Stimulated activated CD4-positive, alpha-beta T cell treated with anti-CD3 and anti-CD28 coated beads, Interleukin-1b, Interleukin-23, amount 100 ng/mL, for 48 hours (primary cell): ENCODE measurements around the gene CSMD2.
"Not testable (repeated sequence)": the region's sequence is repeated elsewhere in the genome, so short reads cannot be mapped to it uniquely, and the experiment has no call there.

Source experiments
- DNase-seq: peaks from one replicate; pipeline ENCODE4 v3.0.0-alpha.2; 2020

CSMD2 gene

DNA sequence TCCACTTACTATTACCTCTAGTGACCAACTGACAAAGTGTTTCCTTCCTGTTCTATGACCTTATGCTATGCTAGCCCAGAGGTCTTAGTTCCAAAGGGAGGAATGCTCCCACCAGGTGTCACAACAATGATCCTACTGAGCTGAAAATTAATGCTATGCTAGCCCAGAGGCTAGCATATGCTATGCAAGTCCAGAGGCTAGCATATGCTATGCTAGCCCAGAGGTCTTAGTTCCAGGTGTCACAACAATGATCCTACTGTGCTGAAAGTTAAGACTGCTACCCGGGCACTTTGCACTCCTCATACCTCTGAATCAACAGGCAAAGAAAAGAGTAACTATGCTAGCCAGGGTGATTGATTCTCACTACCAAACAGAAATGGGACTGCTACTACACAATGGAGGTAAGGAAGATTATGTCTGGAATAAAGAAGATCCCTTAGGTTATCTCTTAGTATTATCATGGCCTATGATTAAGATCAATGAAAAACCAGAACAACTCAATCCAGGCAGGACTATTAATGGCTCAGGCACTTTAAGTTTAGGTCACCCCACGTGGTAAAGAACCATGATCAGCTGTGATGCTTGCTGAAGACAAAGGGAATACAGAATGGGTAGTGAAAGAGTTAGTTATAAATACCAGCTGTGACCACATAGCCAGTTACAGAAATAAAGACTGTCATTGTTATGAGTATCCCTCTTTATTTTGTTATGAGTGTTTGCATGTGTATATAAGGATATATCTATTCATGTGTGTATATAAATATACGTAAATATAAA is 114.1 kb downstream of the CSMD2 start:
- DNase-seq = no peak

DNA sequence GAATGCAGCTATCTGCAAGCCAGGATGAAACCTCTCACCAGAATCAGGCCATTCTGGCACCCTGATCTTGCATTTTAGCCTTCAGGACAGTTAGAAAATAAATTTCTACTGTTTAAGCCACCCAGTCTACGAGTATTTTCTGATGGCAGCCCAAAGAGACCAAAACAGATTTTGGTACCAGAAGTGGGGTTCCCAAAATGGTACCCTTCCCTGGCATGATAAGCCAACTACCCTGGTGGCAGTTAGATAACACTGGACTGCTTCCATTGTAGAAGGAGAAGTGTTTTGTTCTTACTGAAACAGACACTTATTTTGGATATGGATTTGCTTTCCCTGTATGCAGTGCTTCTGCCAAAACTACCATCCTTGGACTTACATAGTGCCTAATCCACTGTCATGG is 115.0 kb downstream of the CSMD2 start:
- no peak for DNase-seq

DNA sequence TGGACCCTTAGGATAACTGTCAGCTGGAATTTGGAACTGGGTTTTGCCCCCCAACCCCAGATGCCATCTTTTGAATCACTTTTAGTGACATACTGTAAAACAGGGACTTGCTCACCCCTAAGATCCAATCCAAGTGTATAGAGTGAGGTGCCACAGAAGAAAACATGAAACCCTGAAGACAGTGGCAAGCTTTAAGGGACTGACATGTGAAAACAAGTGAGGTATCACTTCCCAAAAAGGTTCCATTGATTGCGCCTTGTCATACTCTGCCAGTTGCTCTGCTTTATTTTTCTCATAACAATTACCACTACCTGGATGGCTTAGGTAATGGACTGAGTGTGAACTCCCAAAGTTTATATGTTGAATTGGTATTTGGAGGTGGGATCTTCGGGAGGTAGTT is 115.6 kb downstream of the CSMD2 start:
- no peak for DNase-seq

DNA sequence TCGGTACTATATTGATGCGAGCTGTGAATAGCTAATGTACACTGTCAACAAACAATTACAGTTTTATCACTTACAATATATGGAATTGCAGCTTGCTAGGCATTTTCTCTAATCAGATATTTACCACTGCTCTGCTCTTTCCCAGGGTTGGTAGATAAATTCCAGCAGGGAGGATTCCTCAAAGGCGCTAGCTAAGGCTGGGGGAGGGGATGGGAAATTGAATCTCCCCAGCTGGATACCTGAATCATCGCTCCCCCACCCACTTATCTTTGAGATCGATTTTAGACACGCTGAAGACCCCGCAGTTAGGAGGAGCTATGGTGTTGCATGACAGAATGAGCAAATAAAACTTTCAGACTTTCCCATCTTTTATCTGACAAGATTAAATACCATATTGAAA is 127.2 kb downstream of the CSMD2 start:
- no peak for DNase-seq

DNA sequence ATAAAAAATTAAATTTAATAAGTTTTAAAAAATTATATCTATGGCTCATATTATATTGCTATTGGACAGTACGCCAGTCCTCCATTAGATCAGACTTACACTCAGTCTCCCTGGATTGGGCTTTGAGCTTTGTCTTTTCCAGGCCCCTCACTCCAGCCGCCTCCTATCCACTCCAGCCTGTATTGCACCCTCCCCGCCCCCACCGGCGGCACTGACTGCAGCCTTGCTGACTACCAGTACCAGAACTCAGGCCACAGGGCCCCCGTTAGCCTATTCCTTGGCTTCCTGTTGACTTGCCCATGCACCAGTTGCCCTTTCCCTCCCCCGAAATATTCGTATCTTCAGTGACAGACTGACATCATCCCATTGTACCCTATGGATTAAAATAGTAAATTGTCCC is 127.9 kb downstream of the CSMD2 start:
- DNase-seq = no peak

DNA sequence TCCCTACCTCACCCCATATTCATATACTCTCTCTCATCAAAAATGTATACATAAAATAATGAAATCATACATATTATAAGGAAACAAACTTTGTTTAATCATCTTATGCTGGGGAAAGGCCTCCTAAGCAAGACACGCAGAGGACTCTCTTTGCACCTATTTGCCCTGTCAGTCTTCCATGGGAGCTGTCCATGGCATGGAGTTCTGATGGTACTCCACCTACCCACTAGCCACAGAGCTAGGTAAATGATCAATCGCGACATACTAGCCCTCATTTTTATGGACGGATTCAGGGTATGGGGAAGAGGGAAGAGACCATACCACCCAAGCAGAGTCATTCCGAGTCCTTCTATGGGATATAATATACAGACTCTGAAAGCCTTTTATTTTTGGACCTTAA is 131.0 kb downstream of the CSMD2 start:
- DNase-seq = no peak

DNA sequence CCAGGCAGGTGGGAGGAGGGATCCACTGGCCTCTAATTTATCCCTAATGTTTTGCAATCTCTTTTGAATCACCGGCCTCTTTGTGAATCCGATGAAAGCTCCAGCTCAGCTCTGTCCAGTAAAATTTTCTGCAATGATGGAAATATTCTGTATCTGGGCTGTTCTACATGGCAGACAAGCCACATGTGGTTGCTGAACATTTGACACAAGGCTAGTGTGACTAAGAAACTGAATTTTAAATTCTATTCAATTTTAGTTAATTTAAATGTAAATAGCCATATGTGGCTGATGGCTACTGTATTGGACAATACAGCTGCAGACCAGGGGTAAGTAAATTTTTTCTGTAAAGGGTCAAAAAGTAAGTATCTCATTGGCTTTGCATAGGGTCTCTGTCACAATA is 135.1 kb downstream of the CSMD2 start:
- DNase-seq = no peak

DNA sequence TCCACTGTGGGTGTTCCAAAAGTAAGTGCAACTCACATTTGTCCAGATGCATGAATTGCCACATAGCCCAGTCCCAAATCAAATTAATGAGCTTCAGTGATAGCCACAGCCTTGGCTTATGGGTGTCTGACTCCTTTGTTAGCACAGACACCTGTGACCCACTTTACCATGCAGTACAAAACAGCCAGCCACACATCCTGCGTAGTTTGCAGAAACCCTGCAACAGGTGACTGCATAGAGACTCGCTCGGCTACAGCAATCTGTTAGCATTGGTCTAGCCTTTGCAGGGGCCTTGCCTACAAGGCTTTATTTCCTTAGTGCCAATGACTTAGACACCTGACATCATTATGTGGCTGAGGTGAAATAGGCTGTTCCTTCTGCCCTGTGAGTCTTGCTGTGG is 135.5 kb downstream of the CSMD2 start:
- no peak for DNase-seq

DNA sequence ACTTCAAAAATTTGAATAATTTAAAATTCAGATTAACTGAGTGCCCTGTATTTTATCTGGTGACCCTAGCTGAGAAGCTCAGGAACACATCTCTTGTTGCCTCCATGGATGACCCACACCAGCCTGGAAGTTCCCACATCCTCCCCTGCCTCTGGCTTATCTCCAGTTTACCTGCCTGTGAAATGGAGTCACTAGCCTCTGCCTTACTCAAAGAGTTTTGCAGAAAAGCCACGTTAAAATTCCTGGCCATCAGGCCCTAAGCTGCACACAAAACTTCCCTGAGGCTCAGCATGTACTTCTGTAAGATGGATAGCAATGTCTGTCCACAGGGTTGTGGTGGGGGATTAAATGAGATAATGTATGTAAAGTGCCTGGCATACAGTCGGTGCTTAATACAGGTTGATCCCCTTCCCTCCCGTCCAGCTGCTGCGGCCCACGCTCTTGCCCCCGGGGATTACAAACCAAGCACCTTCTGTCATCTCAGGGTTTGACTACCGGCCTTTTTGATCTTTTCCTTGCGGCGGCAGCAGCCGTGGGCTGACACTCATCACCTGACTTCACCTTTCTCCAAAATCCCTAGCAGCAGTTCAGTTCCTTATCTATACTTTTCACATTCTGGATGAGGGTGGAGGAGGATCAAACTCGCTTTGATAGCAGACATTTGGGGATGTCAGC is 136.5 kb downstream of the CSMD2 start:
- no peak for DNase-seq

DNA sequence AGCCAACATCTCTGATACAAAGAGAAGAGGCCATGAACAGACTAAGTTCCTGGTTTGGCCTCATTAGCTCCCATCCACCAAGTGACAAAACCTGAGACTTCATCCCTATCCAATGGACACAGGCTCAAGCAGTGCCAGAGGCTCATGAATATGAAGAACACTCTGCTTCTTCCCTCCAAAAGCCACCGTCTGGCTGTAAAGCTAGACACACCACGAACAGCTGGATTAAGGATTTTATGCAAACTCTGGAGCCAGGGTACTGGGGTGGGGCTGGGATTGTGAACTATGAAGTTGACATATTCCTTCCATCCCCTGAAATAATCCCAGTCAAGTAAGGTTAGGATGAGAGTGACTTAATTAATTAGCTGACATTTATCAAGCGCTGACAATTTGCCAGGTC is 139.4 kb downstream of the CSMD2 start:
- no peak for DNase-seq

DNA sequence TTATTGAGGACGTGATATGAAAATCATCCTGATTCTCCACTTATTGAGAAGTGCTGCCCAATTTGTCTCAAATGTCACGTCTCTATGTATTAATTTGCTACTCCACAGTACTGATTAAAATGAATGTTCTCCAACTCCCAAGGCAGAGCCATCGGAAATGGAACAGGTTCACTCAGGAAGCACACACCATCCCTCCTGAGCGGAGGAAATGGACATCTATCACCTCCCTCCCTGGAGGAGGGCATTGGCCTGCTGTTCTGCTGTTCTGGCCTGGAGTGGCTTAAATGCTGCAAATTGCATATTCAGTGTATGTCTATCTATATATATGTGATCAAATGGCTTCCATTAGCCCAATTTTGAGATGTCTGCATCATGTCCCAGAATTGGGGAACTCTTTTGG is 140.5 kb downstream of the CSMD2 start:
- no peak for DNase-seq

DNA sequence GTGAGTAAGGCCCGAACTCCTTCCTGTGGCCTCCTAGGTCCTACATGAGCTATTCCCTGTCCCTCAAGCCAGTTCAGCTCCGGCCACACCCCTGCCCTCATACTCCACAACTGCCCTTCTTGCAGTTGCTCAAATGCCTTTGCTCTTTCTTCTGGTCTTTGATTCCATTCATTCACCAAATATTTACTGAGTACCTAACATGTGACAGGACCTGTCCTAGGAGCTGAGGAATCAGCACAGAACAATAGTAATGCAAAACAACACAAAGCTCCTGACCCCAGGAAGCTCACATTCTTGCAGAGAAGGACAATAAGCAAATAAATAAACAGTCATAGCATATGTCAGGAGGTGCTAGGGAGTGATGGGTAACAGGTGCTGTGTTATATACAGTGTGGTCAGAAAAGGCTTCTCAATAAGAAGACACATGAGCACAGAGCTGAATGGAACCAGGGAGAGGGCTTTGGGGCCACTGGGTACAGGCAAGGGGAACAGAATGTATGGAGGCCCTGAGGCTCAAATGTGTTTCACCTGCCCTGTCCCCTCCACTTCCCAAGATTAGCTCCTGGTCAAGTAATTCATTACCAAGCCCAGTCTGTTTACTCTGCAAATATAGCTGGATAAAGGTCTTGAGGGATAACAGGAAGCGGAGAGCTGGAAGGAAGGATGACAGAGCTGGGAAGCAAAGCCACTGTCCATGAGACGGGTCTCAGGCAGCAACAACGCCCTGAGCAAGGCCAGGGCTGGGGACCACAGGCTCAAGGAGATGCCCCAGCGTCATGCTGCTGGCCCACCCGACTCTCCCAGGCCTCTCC is 145.1 kb downstream of the CSMD2 start:
- DNase-seq = no peak

DNA sequence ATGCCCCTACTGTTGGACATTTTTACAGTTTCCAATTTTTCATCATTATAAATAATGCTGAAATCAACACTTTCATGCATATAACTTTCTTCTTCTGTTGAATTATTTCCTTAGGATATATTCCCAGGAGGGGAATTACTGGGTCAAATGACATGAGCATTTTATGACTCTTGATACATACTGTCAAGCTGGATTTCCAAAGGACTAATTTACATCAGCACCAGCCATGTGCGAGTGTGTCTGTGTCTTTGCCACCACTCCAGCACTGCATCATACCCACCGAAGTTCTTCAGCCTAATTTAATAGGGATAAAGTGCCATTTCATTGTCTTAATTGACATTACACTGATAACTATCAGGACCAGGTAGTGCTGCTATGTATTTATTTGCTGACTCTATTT is 146.7 kb downstream of the CSMD2 start:
- DNase-seq = no peak

DNA sequence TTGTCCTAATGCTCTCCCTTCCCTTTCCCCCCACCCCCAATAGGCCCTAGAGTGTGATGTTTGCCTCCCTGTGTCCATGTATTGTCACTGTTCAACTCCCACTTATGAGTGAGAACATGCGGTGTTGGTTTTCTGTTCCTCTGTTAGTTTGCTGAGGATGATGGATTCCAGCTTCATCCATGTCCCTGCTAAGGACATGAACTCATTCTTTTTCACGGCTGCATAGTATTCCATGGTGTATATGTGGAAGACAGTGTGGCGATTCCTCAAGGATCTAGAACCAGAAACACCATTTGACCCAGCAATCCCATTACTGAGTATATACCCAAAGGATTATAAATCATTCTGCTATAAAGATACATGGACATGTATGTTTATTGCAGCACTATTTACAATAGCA is 148.7 kb downstream of the CSMD2 start:
- not testable (repeated sequence) for DNase-seq

DNA sequence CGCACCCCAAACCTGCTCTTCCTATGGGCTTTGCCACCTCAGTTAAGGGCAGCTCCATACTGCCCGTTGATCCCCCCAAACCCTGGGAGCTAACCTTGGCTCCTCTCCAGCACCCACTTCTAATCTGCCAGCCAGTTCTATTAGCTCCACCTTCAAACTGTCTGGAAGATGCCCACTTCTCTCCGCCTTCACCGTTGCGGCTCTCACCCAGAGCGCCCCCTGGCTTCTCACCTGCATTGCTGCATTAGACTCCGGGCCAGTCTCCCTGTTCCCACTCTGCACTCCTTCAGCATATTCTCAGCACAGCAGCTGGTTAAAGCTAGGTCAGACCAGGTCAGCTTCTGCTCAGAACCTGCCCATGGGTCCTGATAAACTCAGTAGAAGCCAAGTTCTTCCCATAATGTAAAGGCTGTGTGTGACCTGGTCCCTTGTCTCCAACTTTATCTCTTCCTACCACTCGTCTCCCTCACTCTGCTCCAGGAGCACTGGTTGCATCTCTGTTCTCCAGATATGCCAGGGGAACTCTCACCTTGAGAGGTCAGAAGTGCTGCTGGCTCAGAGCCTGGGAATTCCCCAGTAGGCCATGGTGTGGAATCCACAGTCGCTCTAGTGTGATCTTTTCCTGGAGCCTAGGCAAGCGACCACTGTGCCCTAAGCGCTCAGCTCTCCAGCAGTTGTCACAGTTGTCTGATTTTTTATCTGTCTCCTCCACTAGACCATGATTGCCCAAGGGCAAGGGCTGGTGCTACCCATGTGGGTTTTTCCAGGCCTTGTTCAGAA is 150.9 kb downstream of the CSMD2 start:
- DNase-seq = no peak

DNA sequence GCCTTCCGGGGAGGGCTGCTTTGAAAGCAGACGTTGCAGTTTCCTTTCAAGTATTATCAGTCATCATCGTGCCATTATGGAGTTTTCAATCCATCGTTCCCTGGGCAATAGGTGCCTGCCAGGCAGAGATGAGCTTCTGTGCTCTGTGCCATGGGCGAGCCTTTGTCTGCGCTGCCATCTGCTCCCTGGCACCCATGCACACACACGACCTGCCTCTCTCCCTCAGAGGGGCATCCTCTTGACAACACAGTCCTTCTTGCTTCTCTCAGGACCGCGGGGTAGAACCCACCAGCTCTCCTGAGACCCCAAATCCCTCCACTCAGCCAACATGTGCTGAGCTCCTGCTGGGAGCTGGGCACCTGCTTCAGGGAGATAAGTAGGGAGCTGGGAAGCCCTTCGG is 151.9 kb downstream of the CSMD2 start:
- no peak for DNase-seq

DNA sequence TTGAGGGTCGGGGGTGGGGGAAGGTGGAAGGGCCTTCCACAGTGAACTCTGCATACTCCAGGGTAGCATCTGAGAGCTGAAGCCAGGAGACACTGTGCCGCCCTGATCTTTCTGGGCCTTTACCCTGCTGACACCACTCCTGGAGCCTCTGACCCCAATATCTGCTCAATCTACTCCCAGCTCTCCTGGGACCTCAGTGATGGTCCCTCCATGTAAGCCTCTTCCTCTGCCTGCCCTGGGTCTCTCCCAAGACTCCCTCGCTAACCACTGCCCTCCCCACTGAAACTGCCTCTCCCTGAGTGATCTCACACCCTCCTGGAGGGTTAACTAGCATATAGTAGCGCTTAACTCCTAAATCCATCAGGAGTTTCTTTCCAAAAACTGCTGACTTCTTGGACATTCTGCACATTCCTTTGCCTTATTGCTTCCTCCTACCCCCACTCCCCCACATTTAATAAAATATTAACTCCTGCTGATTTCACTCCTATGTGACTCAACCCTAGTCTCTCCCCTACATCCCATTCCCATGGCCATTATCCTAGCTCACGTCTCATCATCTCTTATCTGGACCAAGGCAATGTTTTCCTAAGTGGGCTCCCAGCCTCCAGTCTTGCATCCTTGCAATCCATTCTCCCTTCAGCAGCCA is 155.6 kb downstream of the CSMD2 start:
- DNase-seq = no peak

DNA sequence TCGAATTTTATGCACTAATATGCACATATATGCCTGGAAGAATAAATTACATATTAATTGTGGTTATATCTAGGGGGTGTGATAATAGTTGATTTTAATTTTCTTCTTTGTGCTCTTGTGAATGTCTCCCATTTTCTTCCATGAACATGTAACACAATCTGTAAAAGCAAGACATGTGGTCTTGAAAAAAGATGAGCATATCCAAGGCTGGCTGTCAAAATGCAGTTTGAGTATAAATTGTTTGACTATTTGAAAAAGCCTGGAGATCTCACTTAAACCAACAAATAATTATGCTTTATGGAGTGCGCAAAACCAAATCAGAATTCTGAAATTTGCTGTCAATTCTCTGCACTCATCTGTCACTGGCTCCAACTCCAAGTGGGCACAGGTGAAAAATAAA is 157.3 kb downstream of the CSMD2 start:
- no peak for DNase-seq

DNA sequence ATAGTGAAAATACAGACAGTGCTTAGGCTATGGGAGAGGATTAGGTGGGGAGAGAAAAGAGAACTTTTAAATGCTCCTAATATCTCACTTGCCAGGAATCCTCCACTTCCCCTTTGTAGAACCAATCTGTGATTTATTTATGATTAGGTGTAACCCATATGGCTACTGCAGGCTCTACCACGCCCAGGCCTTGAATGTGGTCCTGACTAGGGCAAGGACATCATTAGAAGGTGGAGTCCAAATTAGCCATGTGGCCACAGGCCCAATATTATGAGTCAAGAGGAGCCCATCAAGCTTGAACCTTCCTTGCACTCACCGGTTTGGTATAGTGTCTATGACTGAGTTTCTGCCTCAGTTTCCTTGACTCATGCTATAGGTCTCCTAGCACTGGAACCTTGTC is 159.7 kb downstream of the CSMD2 start:
- no peak for DNase-seq

DNA sequence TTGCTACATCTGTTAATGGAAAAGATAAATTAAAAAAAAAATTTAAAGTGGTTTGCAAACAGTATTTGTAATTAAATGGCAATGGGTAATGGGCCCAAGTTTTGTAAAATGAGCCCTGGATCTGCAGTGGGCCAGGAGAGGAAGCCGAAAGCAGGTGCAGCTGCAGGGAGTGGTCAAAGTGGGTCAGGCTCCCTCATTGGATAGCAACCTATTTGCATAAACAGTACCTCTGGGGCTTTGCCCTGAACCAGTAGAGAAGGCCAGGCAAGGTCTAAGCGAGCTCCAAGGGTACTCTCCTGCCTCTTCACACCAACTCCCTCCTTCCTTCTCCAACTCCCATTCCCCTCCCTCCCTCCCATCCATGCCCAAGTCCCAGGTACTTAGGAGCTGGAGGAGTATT is 162.2 kb downstream of the CSMD2 start:
- no peak for DNase-seq

DNA sequence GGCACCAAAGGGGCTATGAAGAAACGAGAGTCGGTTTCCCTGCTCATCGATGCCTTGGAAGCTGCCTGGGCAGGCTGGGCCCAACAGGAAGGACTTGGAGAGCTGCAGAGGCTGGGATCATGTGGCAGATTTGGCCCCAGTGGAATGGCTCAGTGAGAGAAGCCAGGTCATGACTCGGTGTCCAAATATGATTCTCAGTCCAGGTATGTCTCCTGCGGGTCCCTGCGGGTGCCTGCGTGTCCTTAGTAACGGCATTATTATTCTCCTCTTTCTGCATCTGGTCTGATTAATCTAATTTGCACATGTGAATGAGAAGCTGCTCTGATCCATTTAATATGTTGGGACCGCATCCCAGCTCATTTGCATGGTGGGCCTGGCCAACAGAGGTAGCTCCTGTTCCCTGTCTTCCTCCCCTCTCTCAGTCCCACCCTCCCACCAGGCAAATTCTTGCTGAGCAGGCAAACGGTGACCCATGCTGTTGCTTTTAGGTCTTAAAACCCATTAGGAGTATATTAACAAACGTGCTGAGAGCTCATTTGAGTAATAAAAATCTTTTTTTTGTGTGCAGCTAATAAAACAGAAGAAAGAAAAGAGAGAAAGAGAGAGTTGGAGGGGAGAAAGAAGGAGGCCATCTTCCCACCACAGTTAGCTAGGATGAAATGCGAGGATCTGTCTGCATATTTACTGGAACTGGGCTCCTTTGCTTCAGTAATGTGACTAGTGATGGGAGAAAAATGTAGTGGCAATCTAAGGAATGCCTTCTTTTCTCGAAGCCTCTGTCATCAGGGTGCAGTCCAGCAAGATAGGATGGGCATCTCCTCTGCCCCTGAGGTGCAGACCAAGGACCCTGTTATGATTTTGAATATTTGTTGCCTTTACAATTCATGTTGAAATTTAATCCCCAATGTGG is 167.6 kb downstream of the CSMD2 start:
- no peak for DNase-seq

DNA sequence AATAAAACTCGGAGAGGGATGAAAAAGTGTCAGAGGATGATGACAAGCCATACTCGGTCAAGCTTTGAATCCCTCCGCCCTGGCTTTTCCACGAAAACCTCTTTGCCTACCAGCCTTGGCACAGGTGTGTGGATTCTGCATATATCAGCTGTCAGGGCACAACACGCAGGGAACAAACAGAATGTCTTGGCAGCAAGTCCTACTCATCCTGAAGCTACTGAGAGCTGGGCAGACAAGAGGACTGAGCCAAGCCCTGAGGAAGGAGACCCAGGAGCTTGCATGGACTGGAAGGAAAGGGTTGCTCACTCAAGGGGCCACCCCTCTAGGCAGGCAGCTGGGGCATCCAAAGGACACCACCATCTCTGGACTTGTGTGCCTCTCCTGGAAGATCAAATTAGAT is 168.7 kb downstream of the CSMD2 start:
- no peak for DNase-seq
